Measurements from ENCODE around the gene PIMREG. TPM values are rescaled to one million over a fixed set of nuclear protein-coding genes. Genes with fewer than 3 reads are reported as not detected.

PIMREG gene
- polyA plus RNA-seq, 1 donor, result 9.7 TPM

DNA sequence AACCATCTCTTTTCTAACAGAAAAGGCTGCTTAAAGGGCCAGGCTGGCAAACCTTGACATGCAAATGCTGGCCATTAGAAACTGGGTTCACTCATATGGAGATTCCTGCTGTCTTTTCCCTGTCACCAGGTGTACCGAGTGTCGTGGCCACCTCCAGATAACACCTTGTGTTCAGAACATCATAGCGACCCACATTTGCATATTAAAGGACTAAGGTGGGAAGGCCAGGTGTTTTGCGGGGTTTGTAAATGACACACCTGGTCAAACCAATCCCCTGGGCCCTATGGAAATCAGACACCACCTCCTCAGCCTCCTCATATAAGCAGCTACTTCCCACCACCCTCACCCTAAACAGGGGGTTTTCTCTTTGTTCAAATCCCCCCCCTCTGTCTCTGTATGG is 6.8 kb upstream of the PIMREG start:
- no CpG with 5 or more reads among the region's 4 CpGs for WGBS (ENCODE audit: insufficient coverage, low lambda C conversion rate)
- Histone ChIP-seq H3K4me1 (ENCODE audit: control insufficient read depth, insufficient read depth, low read length) (no peaks in the 10 kb centered on the region), H3K27me3 (ENCODE audit: control insufficient read depth, insufficient read depth, low read length) (peaks cover 4% of the 10 kb centered on the region), H3K9me3 (ENCODE audit: control insufficient read depth, low read depth, low read length) (no peaks in the 10 kb centered on the region), H3K36me3 (ENCODE audit: control insufficient read depth, insufficient read depth, low read length) (no peaks in the 10 kb centered on the region), H3K27ac (ENCODE audit: low read length) (no peak overlapping the region), H3K4me3 (ENCODE audit: low read length) (no peak overlapping the region)
- no peak for DNase-seq

GRCh38 chr17:6437956-6438355 is 6.3 kb upstream of the PIMREG start:
- Histone ChIP-seq H3K4me3 (ENCODE audit: low read length) (no peak overlapping the region), H3K27ac (ENCODE audit: low read length) (no peak overlapping the region), H3K9me3 (ENCODE audit: control insufficient read depth, low read depth, low read length) (no peaks in the 10 kb centered on the region), H3K4me1 (ENCODE audit: control insufficient read depth, insufficient read depth, low read length) (no peaks in the 10 kb centered on the region), H3K36me3 (ENCODE audit: control insufficient read depth, insufficient read depth, low read length) (no peaks in the 10 kb centered on the region), H3K27me3 (ENCODE audit: control insufficient read depth, insufficient read depth, low read length) (peaks cover 4% of the 10 kb centered on the region)
- 83% methylated on average over 2 of the region's 3 CpGs for WGBS (ENCODE audit: insufficient coverage, low lambda C conversion rate)
- no peak for DNase-seq

GRCh38 chr17:6439951-6440350 is 4.3 kb upstream of the PIMREG start:
- no CpG with 5 or more reads among the region's 4 CpGs for WGBS (ENCODE audit: insufficient coverage, low lambda C conversion rate)

GRCh38 chr17:6442775-6443174 is 1.5 kb upstream of the PIMREG start:
- WGBS (ENCODE audit: insufficient coverage, low lambda C conversion rate), result 13% methylated on average over 1 of the region's 6 CpGs
- H3K4me3 ChIP-seq (ENCODE audit: low read length), result no peak overlapping the region
- H3K36me3 ChIP-seq (ENCODE audit: control insufficient read depth, insufficient read depth, low read length), result no peaks in the 10 kb centered on the region
- no peaks in the 10 kb centered on the region for H3K9me3 ChIP-seq (ENCODE audit: control insufficient read depth, low read depth, low read length)
- H3K27me3 ChIP-seq (ENCODE audit: control insufficient read depth, insufficient read depth, low read length), result no peaks in the 10 kb centered on the region
- no peak overlapping the region for H3K27ac ChIP-seq (ENCODE audit: low read length)
- DNase-seq, result no peak
- H3K4me1 ChIP-seq (ENCODE audit: control insufficient read depth, insufficient read depth, low read length), result no peaks in the 10 kb centered on the region

More at GRCh38 chr17:6439951-6440350, 4.3 kb upstream of the PIMREG start:
- H3K4me3 ChIP-seq (ENCODE audit: low read length), result no peak overlapping the region
- no peaks in the 10 kb centered on the region for H3K4me1 ChIP-seq (ENCODE audit: control insufficient read depth, insufficient read depth, low read length)
- H3K27me3 ChIP-seq (ENCODE audit: control insufficient read depth, insufficient read depth, low read length), result peaks cover 4% of the 10 kb centered on the region
- H3K36me3 ChIP-seq (ENCODE audit: control insufficient read depth, insufficient read depth, low read length), result no peaks in the 10 kb centered on the region
- H3K27ac ChIP-seq (ENCODE audit: low read length), result no peak overlapping the region
- peak; percentile 23 to 59 for DNase-seq
- no peaks in the 10 kb centered on the region for H3K9me3 ChIP-seq (ENCODE audit: control insufficient read depth, low read depth, low read length)

GRCh38 chr17:6444571-6445335 is 498 bp downstream of the PIMREG start:
- Histone ChIP-seq H3K4me3 (ENCODE audit: low read length) (peak overlapping the region; percentile 54), H3K9me3 (ENCODE audit: control insufficient read depth, low read depth, low read length) (no peaks in the 10 kb centered on the region), H3K4me1 (ENCODE audit: control insufficient read depth, insufficient read depth, low read length) (no peaks in the 10 kb centered on the region), H3K27me3 (ENCODE audit: control insufficient read depth, insufficient read depth, low read length) (no peaks in the 10 kb centered on the region), H3K27ac (ENCODE audit: low read length) (no peak overlapping the region), H3K36me3 (ENCODE audit: control insufficient read depth, insufficient read depth, low read length) (no peaks in the 10 kb centered on the region)
- DNase-seq, result no peak
- WGBS (ENCODE audit: insufficient coverage, low lambda C conversion rate), result no CpG with 5 or more reads among the region's 36 CpGs

DNA sequence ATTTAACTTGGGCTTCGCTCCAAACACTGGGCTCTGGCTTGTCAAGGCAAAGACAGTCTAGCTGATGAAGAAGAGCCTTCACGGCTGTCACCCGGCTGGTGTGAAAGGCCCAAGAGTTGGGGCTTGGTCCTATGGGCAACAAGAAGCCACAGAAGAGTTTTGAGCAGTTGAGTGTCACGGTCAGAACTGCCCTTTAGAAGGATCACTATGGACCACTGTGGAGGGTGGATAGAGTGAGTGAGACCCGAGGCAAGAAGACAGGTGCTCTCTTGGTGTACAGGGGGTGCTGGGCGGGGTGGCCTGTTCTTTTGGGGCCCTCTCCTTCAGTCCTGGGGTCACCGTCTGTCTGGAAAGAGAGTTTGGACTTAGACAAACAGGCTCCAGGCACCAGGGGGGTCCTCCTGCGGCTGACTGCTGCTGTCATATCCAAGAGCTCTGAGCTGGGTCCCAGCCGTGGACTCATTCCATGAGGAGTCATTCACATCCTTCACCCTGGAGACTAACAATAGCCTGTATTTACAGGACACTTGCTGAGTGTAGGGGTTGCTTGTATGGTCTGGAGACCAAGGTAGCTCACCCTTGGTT is 2.4 kb downstream of the PIMREG start:
- H3K4me3 ChIP-seq (ENCODE audit: low read length), result no peak overlapping the region
- H3K4me1 ChIP-seq (ENCODE audit: control insufficient read depth, insufficient read depth, low read length), result no peaks in the 10 kb centered on the region
- no peaks in the 10 kb centered on the region for H3K36me3 ChIP-seq (ENCODE audit: control insufficient read depth, insufficient read depth, low read length)
- H3K27me3 ChIP-seq (ENCODE audit: control insufficient read depth, insufficient read depth, low read length), result no peaks in the 10 kb centered on the region
- no peaks in the 10 kb centered on the region for H3K9me3 ChIP-seq (ENCODE audit: control insufficient read depth, low read depth, low read length)
- WGBS (ENCODE audit: insufficient coverage, low lambda C conversion rate), result 100% methylated on average over 1 of the region's 9 CpGs
- no peak for DNase-seq
- no peak overlapping the region for H3K27ac ChIP-seq (ENCODE audit: low read length)

- H3K36me3 ChIP-seq (ENCODE audit: control insufficient read depth, insufficient read depth, low read length), result no peaks in the 10 kb centered on the region
- no peak overlapping the region for H3K4me3 ChIP-seq (ENCODE audit: low read length)
- H3K9me3 ChIP-seq (ENCODE audit: control insufficient read depth, low read depth, low read length), result no peaks in the 10 kb centered on the region
- H3K4me1 ChIP-seq (ENCODE audit: control insufficient read depth, insufficient read depth, low read length), result no peaks in the 10 kb centered on the region
- no peak overlapping the region for H3K27ac ChIP-seq (ENCODE audit: low read length)
- H3K27me3 ChIP-seq (ENCODE audit: control insufficient read depth, insufficient read depth, low read length), result no peaks in the 10 kb centered on the region
- no CpG with 5 or more reads among the region's 6 CpGs for WGBS (ENCODE audit: insufficient coverage, low lambda C conversion rate)
- DNase-seq, result no peak
Measured at GRCh38 chr17:6448473-6448872, 4.2 kb downstream of the PIMREG start.

DNA sequence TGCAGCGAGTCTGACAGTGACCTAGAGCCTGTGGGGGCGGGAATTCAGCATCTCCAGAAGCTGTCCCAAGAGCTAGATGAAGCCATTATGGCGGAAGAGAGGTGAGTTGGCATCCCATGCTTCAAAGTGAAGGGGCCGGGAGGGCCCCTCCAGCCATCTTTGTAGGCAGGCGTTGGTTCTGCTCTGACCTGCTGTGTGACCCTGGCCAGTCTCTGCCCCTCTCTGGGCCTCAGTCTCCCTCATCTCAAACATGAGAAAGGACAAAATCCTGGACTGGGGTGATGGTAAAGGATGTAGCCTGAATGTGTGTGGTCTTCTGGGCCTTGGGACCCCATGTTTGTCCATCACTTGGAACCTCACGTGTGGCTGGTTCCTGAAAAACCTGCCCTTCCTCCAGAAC is 5.1 kb downstream of the PIMREG start:
- no peaks in the 10 kb centered on the region for H3K36me3 ChIP-seq (ENCODE audit: control insufficient read depth, insufficient read depth, low read length)
- no peaks in the 10 kb centered on the region for H3K4me1 ChIP-seq (ENCODE audit: control insufficient read depth, insufficient read depth, low read length)
- H3K4me3 ChIP-seq (ENCODE audit: low read length), result no peak overlapping the region
- WGBS (ENCODE audit: insufficient coverage, low lambda C conversion rate), result no CpG with 5 or more reads among the region's 6 CpGs
- H3K27ac ChIP-seq (ENCODE audit: low read length), result no peak overlapping the region
- H3K9me3 ChIP-seq (ENCODE audit: control insufficient read depth, low read depth, low read length), result no peaks in the 10 kb centered on the region
- H3K27me3 ChIP-seq (ENCODE audit: control insufficient read depth, insufficient read depth, low read length), result no peaks in the 10 kb centered on the region
- DNase-seq, result no peak

DNA sequence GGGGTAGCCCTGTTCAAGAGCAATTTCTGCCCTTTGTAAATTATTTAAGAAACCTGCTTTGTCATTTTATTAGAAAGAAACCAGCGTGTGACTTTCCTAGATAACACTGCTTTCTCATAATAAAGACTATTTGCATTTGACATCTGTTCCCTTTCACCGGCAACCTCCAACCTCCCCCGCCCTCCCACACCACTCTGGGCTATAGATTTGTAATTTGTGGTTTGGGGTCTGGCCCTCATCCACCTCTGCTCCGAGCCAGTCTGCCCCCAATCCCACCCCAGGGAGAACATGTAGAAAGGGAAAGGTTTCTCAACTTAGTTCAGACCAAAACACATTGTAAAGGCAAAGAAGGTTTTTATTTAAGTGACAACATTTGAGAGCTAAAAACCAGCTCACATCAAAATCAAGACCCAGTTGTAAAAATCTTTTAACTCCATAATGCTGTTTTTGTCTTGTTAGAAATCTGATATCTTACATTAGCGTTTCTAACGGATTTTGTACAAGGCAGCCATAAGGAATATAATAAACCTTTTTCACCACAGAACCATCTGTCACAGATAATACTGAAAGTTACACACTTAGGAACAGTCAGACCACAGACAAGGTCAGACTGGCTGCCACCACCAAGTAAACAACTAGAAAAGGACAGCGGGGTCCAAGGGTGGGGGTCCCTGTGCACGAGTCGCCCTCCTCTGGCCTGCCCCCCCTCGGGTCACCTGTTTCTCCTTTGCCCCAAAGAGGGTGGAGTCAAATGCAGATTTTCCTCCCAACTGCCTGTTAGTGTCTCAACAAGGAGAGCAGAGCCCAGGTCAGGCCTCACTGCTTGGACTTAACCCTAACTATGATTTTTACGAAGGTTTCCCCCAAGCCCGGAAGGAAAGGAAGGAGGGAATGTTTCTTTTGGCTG is 6.9 kb downstream of the PIMREG start:
- Histone ChIP-seq H3K4me1 (ENCODE audit: control insufficient read depth, insufficient read depth, low read length) (peaks cover 5% of the 10 kb centered on the region), H3K9me3 (ENCODE audit: control insufficient read depth, low read depth, low read length) (no peaks in the 10 kb centered on the region), H3K27me3 (ENCODE audit: control insufficient read depth, insufficient read depth, low read length) (peaks cover 5% of the 10 kb centered on the region), H3K4me3 (ENCODE audit: low read length) (no peak overlapping the region), H3K36me3 (ENCODE audit: control insufficient read depth, insufficient read depth, low read length) (no peaks in the 10 kb centered on the region), H3K27ac (ENCODE audit: low read length) (no peak overlapping the region)
- 45% methylated on average over 2 of the region's 12 CpGs for WGBS (ENCODE audit: insufficient coverage, low lambda C conversion rate)
- DNase-seq, result no peak

GRCh38 chr17:6452471-6453266 is 8.4 kb downstream of the PIMREG start:
- DNase-seq, result no peak
- Histone ChIP-seq H3K27ac (ENCODE audit: low read length) (no peak overlapping the region), H3K36me3 (ENCODE audit: control insufficient read depth, insufficient read depth, low read length) (no peaks in the 10 kb centered on the region), H3K27me3 (ENCODE audit: control insufficient read depth, insufficient read depth, low read length) (peaks cover 5% of the 10 kb centered on the region), H3K9me3 (ENCODE audit: control insufficient read depth, low read depth, low read length) (no peaks in the 10 kb centered on the region), H3K4me1 (ENCODE audit: control insufficient read depth, insufficient read depth, low read length) (peaks cover 5% of the 10 kb centered on the region), H3K4me3 (ENCODE audit: low read length) (no peak overlapping the region)
- WGBS (ENCODE audit: insufficient coverage, low lambda C conversion rate), result no CpG with 5 or more reads among the region's 10 CpGs
